Spinal cord (tissue), 10 donors: ENCODE data around the gene FRMD4A. TPM values are rescaled to one million over a fixed set of nuclear protein-coding genes. Genes with fewer than 3 reads are reported as not detected.

Experiments used
- DNase-seq, 6 donors: peaks; one replicate each; pipeline versions ENCODE4 v3.0.0 to v3.0.0-alpha.2; 2013 to 2015; ENCODE audit warnings: low spot score in 6 of 6, low read depth in 4 of 6
- H3K27ac ChIP-seq: one replicate; pipeline ENCODE4 v1.5.1; 2013; ENCODE audit warnings: low read depth, low read length, control low read depth
- H3K27me3 ChIP-seq: one replicate; pipeline ENCODE4 v1.6.1; 2013; ENCODE audit warnings: low read length; ENCODE audit not compliant: control insufficient read depth, insufficient read depth
- H3K36me3 ChIP-seq: one replicate; pipeline ENCODE4 v1.6.1; 2013; ENCODE audit warnings: low read length; ENCODE audit not compliant: control insufficient read depth, insufficient read depth
- H3K4me1 ChIP-seq: one replicate; pipeline ENCODE4 v1.6.1; 2013; ENCODE audit warnings: low read length; ENCODE audit not compliant: control insufficient read depth, insufficient read depth
- H3K4me3 ChIP-seq: one replicate; pipeline ENCODE4 v1.5.1; 2013; ENCODE audit warnings: low read depth, low read length, control low read depth
- H3K9me3 ChIP-seq: one replicate; pipeline ENCODE4 v1.6.1; 2013; ENCODE audit warnings: low read length; ENCODE audit not compliant: control insufficient read depth, insufficient read depth
- WGBS: methylation state at CpG from one replicate; pipeline ENCODE4 v1.1.5; 2013; ENCODE audit warnings: missing lambda C conversion rate; ENCODE audit not compliant: insufficient coverage; 5-methylcytosine and 5-hydroxymethylcytosine counted together
- polyA plus RNA-seq, 2 donors: library from polyadenylated mRNA; unstranded; fragments of 120-200 nt; gene quantifications; one replicate each; pipeline ENCODE4 v1.2.1, GENCODE V29; 2013; ENCODE audit not compliant: insufficient read length in 2 of 2
- total RNA-seq, 2 donors: library from RNA; depleted of rRNA in 1 of 2; stranded (reverse); fragments of 120-200 nt in 1 of 2; fragments of >200 nt in 1 of 2; gene quantifications; one replicate each; pipeline versions ENCODE4 v1.2.3 to v1.2.4, GENCODE V29; 2013 to 2014
- donor health status: healthy.

Gene FRMD4A
- total and polyA plus RNA-seq, 4 donors: 75.4 to 97.8 (median 91.8) TPM

DNA sequence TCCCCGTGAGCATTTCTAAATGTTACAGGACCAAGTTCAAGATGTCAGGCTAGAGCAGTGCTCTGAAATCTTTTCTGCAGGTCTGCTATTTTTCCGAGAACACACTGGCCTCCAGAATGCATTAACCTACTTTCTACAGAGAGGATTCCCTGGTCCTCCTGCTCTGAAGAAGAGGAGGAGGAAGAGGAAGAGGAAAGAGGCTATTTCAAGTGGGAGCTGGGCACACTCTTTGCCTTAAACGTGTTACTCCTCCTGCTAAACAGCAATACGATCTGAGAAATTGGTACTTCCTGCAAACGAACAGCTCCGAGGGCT is 157.4 kb downstream of the FRMD4A start:
- peak overlapping the region; percentile 63 for H3K4me3 ChIP-seq
- WGBS: 0% methylated on average over 5 of the region's 6 CpGs
- H3K4me1 ChIP-seq: peaks cover 16% of the 10 kb centered on the region
- H3K27me3 ChIP-seq: no peaks in the 10 kb centered on the region
- no peaks in the 10 kb centered on the region for H3K9me3 ChIP-seq
- no peak for DNase-seq
- H3K27ac ChIP-seq: peak overlapping the region; percentile 89
- H3K36me3 ChIP-seq: no peaks in the 10 kb centered on the region

DNA sequence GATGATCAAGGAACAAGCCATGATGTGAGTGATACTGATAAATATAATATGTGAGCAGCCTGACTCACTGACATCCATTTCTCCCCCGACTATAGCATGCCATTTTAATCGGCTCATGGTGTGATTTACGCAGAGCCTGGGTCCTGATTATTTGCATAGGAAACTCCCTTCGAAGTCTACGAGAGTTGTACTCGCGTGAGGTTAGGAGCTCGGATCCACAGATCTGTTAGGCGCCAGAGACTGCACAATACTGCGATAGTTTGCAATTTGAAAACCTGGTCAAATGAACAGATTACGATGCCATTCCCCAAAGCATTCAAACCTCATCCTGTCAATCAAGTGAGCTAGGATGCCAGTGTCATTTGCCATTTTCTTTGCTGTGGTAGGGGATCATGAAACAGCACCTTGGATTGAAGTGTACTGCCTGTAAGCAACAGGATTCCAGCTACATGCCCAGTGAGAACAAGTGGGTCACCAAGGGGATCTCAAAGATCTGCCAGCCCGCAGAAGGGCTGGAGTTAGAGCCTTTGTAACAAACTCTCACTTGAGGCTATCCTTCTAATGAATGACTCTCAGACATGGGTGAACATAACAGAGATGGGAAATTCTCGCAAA is 158.3 kb downstream of the FRMD4A start:
- Histone ChIP-seq H3K27me3 (no peaks in the 10 kb centered on the region), H3K27ac (peak overlapping the region; percentile 89), H3K9me3 (no peaks in the 10 kb centered on the region), H3K36me3 (no peaks in the 10 kb centered on the region), H3K4me3 (peak overlapping the region; percentile 63), H3K4me1 (peaks cover 16% of the 10 kb centered on the region)
- peak in 2 of 6 donors; percentile 66 to 77 for DNase-seq
- 35% methylated on average over 9 of the region's 13 CpGs for WGBS

DNA sequence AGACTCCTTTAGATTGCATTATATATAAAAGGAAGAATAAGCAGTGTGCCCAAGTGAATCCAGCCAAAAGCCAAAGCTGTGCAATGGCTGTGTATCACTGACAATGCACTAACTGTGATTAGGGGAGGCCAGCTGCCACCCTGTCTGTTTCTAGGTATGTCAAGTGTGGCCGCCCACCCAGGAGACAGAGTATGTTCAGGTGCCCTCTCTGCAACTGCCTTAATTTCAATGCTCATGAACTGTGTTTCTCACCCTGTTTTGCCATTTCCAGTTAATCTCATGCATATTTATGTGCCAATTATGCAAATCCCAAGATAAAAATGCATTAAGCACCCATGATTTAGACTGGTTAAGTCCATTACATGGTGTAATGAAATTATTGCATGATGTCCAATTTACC is 159.4 kb downstream of the FRMD4A start:
- DNase-seq: peak in 2 of 6 donors; percentile 63 to 66
- Histone ChIP-seq H3K4me1 (peaks cover 16% of the 10 kb centered on the region), H3K36me3 (no peaks in the 10 kb centered on the region), H3K4me3 (no peak overlapping the region), H3K27ac (no peak overlapping the region), H3K27me3 (no peaks in the 10 kb centered on the region), H3K9me3 (no peaks in the 10 kb centered on the region)
- 75% methylated on average over 1 of the region's 1 CpG for WGBS

DNA sequence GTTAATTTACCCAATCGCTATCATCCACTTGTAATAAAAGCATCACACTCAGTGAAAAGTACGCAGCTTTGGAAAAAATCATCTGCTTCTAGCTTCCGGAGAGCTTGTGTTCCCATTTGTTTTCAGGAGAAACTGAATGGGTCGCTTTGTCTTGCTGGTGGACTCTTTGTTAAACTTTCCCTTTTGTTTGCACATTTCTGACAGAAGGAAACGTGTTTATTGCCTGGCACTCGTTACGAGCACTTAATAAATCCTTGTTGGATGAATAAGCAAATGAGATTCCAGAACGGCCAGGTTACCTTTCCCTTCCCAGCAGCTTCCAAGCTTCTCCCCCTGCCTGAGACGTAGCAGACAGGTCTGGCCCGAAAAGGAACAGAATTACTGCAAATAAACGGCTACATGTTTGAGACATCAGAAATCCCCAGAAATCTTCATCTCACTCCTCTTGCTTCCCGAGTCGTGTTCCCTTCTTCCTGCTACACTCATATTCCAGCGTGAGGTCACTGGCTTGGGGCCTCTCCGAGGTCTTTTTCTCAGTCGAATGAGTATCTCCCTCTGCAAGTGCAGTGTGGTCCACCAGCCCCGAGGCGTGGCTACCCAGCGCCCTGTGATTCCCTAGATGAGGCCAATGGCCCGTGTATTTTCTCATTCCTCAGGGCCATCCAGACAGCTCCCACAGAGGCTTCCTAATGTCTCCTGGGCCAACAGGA is 167.2 kb downstream of the FRMD4A start:
- WGBS: 23% methylated on average over 20 of the region's 20 CpGs
- Histone ChIP-seq H3K36me3 (no peaks in the 10 kb centered on the region), H3K27me3 (no peaks in the 10 kb centered on the region), H3K9me3 (no peaks in the 10 kb centered on the region), H3K4me3 (peak overlapping the region; percentile 22), H3K4me1 (peaks cover 10% of the 10 kb centered on the region), H3K27ac (peak overlapping the region; percentile 19)
- peak in 1 of 6 donors; percentile 72 for DNase-seq

DNA sequence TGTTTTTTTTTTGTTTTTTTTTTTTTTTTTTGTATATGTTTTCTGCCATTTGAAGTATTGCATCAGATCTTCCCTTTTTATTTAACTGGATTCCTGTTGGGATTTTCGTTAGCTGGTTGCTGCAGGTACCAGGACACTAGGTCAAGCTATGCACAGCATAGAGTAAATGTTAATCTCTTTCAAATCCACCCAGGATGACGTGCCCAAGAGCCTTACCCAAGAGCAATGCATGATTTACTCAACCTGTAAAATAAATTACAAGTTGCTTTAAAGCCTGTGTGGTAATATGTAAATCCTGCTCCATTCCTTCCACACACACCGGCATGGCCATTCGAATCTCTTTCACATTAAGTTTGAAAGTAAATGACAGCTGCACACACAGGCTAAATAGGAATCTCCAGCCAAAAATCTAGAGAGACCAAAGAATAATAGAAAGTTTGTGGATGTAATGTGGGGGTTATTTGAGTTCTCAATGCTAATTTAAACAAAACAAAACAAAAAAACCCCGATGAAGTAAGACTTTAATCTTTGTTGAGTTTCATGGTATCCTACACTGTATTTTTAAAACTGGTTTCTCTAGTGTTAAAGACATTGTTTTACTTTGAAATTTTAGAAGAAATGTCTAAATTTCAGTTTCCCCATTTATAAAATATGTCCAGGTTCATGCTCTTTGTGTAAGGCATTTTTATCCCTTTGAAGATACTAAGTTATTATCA is 167.9 kb downstream of the FRMD4A start:
- H3K27ac ChIP-seq: no peak overlapping the region
- H3K27me3 ChIP-seq: no peaks in the 10 kb centered on the region
- H3K4me3 ChIP-seq: peak overlapping the region; percentile 22
- no peaks in the 10 kb centered on the region for H3K9me3 ChIP-seq
- DNase-seq: no peak
- no CpG with 5 or more reads among the region's 5 CpGs for WGBS
- H3K4me1 ChIP-seq: peaks cover 10% of the 10 kb centered on the region
- no peaks in the 10 kb centered on the region for H3K36me3 ChIP-seq

DNA sequence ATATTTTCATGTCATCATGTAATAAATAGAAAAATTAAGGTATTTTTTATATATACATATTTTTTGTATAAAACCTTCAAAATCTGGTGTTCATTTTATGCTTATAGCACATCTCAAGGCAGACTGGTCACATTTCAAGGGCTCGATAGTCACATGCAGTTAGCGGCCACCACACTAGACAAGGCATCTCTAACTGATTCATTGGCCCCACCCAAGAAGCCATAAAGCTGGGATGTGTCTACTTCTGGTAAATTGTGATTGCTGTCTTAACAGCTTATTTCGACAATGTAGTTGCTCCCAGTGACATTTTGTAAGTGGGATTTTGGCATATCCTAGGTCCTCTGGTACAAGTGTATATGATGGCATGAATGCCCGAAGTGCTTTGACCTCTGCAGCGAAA is 168.7 kb downstream of the FRMD4A start:
- DNase-seq: no peak
- WGBS: 96% methylated on average over 3 of the region's 5 CpGs
- Histone ChIP-seq H3K4me1 (peaks cover 10% of the 10 kb centered on the region), H3K27me3 (no peaks in the 10 kb centered on the region), H3K9me3 (no peaks in the 10 kb centered on the region), H3K27ac (no peak overlapping the region), H3K4me3 (no peak overlapping the region), H3K36me3 (no peaks in the 10 kb centered on the region)

GRCh38 chr10:14160299-14160698 is 170.4 kb downstream of the FRMD4A start:
- no peak for DNase-seq
- Histone ChIP-seq H3K4me1 (peaks cover 10% of the 10 kb centered on the region), H3K4me3 (no peak overlapping the region), H3K27ac (no peak overlapping the region), H3K27me3 (no peaks in the 10 kb centered on the region), H3K36me3 (no peaks in the 10 kb centered on the region), H3K9me3 (no peaks in the 10 kb centered on the region)
- no CpG with 5 or more reads among the region's 1 CpG for WGBS

GRCh38 chr10:14158575-14158974 is 172.1 kb downstream of the FRMD4A start:
- Histone ChIP-seq H3K27me3 (no peaks in the 10 kb centered on the region), H3K4me3 (no peak overlapping the region), H3K27ac (no peak overlapping the region), H3K36me3 (no peaks in the 10 kb centered on the region), H3K9me3 (no peaks in the 10 kb centered on the region), H3K4me1 (peaks cover 5% of the 10 kb centered on the region)
- no peak for DNase-seq

GRCh38 chr10:14156104-14156503 is 174.6 kb downstream of the FRMD4A start:
- no peak for DNase-seq
- H3K9me3 ChIP-seq: no peaks in the 10 kb centered on the region
- no peak overlapping the region for H3K4me3 ChIP-seq
- H3K4me1 ChIP-seq: peaks cover 5% of the 10 kb centered on the region
- H3K27me3 ChIP-seq: no peaks in the 10 kb centered on the region
- no CpG with 5 or more reads among the region's 5 CpGs for WGBS
- no peaks in the 10 kb centered on the region for H3K36me3 ChIP-seq
- H3K27ac ChIP-seq: no peak overlapping the region
